ENCODE measurements around the gene SLC9A1. TPM values are rescaled to one million over a fixed set of nuclear protein-coding genes. Genes with fewer than 3 reads are reported as not detected.

The SLC9A1 gene
- total RNA-seq, 1 experiment from 2014 or later: 22.5 TPM

DNA sequence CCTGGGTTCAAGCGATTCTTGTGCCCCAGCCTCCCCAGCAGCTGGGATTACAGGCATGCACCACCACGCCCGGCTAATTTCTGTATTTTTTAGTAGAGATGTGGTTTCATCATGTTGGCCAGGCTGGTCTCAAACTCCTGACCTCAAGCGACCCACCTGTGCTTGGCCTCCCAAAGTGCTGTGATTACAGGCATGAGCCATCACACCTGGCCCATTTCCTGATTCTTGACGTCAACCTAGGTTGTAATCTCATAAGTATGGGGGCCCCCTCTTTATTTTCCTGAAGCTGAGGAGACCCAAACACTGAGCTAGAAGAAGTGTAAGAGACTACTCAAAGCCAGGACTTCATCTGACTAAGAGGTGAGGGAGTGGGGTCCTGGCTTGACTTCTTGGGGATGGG is 21.8 kb downstream of the SLC9A1 start:
- ATAC-seq: no peak
- no peaks in the 10 kb centered on the region for H3K27me3 Mint-ChIP-seq (ENCODE audit: low read depth)
- no peaks in the 10 kb centered on the region for H3K36me3 Mint-ChIP-seq
- H3K9me3 Mint-ChIP-seq: no peaks in the 10 kb centered on the region
- H3K27ac Mint-ChIP-seq: no peak overlapping the region
- H3K4me1 Mint-ChIP-seq: peaks cover 21% of the 10 kb centered on the region
- POLR2A ChIA-PET: interaction anchor here (1.2 kb wide), 1 partner anchor 32 kb away, joined by 3 read pairs; no protein-coding TSS in a partner anchor
- CTCF ChIA-PET: interaction anchor here (0.7 to 1.4 kb wide), 3 partner anchors 31 to 225 kb away, joined by 4 to 6 read pairs (median 4); no protein-coding TSS in a partner anchor
- no peak for DNase-seq (ENCODE audit: low spot score)
- H3K4me3 Mint-ChIP-seq: no peak overlapping the region
- TF ChIP-seq, protein P1, sequence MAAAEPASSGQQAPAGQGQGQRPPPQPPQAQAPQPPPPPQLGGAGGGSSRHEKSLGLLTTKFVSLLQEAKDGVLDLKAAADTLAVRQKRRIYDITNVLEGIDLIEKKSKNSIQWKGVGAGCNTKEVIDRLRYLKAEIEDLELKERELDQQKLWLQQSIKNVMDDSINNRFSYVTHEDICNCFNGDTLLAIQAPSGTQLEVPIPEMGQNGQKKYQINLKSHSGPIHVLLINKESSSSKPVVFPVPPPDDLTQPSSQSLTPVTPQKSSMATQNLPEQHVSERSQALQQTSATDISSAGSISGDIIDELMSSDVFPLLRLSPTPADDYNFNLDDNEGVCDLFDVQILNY (CRISPR knock-in tag; IDR thresholded peaks at IDR 0.05): no peak
- TF ChIP-seq, protein P2, sequence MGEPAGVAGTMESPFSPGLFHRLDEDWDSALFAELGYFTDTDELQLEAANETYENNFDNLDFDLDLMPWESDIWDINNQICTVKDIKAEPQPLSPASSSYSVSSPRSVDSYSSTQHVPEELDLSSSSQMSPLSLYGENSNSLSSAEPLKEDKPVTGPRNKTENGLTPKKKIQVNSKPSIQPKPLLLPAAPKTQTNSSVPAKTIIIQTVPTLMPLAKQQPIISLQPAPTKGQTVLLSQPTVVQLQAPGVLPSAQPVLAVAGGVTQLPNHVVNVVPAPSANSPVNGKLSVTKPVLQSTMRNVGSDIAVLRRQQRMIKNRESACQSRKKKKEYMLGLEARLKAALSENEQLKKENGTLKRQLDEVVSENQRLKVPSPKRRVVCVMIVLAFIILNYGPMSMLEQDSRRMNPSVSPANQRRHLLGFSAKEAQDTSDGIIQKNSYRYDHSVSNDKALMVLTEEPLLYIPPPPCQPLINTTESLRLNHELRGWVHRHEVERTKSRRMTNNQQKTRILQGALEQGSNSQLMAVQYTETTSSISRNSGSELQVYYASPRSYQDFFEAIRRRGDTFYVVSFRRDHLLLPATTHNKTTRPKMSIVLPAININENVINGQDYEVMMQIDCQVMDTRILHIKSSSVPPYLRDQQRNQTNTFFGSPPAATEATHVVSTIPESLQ (CRISPR knock-in tag; IDR thresholded peaks at IDR 0.05): no peak
- TF ChIP-seq, protein P3, sequence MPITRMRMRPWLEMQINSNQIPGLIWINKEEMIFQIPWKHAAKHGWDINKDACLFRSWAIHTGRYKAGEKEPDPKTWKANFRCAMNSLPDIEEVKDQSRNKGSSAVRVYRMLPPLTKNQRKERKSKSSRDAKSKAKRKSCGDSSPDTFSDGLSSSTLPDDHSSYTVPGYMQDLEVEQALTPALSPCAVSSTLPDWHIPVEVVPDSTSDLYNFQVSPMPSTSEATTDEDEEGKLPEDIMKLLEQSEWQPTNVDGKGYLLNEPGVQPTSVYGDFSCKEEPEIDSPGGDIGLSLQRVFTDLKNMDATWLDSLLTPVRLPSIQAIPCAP (CRISPR knock-in tag; IDR thresholded peaks at IDR 0.05): no peak
- TF ChIP-seq, protein P4, sequence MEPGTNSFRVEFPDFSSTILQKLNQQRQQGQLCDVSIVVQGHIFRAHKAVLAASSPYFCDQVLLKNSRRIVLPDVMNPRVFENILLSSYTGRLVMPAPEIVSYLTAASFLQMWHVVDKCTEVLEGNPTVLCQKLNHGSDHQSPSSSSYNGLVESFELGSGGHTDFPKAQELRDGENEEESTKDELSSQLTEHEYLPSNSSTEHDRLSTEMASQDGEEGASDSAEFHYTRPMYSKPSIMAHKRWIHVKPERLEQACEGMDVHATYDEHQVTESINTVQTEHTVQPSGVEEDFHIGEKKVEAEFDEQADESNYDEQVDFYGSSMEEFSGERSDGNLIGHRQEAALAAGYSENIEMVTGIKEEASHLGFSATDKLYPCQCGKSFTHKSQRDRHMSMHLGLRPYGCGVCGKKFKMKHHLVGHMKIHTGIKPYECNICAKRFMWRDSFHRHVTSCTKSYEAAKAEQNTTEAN (CRISPR knock-in tag; IDR thresholded peaks at IDR 0.05): no peak
- TF ChIP-seq GTF2I (CRISPR knock-in tag; conservative IDR thresholded peaks at IDR 0.05): no peak
- no peak for TF ChIP-seq NR1H2 (CRISPR knock-in tag; IDR thresholded peaks at IDR 0.05)
- TF ChIP-seq ZNF317 (CRISPR knock-in tag; IDR thresholded peaks at IDR 0.05; ENCODE audit: borderline replicate concordance, low read depth): no peak
- TF ChIP-seq, protein P5, sequence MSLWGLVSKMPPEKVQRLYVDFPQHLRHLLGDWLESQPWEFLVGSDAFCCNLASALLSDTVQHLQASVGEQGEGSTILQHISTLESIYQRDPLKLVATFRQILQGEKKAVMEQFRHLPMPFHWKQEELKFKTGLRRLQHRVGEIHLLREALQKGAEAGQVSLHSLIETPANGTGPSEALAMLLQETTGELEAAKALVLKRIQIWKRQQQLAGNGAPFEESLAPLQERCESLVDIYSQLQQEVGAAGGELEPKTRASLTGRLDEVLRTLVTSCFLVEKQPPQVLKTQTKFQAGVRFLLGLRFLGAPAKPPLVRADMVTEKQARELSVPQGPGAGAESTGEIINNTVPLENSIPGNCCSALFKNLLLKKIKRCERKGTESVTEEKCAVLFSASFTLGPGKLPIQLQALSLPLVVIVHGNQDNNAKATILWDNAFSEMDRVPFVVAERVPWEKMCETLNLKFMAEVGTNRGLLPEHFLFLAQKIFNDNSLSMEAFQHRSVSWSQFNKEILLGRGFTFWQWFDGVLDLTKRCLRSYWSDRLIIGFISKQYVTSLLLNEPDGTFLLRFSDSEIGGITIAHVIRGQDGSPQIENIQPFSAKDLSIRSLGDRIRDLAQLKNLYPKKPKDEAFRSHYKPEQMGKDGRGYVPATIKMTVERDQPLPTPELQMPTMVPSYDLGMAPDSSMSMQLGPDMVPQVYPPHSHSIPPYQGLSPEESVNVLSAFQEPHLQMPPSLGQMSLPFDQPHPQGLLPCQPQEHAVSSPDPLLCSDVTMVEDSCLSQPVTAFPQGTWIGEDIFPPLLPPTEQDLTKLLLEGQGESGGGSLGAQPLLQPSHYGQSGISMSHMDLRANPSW (CRISPR knock-in tag; conservative IDR thresholded peaks at IDR 0.05; ENCODE audit: low read depth): no peak
- TF ChIP-seq, protein P6, sequence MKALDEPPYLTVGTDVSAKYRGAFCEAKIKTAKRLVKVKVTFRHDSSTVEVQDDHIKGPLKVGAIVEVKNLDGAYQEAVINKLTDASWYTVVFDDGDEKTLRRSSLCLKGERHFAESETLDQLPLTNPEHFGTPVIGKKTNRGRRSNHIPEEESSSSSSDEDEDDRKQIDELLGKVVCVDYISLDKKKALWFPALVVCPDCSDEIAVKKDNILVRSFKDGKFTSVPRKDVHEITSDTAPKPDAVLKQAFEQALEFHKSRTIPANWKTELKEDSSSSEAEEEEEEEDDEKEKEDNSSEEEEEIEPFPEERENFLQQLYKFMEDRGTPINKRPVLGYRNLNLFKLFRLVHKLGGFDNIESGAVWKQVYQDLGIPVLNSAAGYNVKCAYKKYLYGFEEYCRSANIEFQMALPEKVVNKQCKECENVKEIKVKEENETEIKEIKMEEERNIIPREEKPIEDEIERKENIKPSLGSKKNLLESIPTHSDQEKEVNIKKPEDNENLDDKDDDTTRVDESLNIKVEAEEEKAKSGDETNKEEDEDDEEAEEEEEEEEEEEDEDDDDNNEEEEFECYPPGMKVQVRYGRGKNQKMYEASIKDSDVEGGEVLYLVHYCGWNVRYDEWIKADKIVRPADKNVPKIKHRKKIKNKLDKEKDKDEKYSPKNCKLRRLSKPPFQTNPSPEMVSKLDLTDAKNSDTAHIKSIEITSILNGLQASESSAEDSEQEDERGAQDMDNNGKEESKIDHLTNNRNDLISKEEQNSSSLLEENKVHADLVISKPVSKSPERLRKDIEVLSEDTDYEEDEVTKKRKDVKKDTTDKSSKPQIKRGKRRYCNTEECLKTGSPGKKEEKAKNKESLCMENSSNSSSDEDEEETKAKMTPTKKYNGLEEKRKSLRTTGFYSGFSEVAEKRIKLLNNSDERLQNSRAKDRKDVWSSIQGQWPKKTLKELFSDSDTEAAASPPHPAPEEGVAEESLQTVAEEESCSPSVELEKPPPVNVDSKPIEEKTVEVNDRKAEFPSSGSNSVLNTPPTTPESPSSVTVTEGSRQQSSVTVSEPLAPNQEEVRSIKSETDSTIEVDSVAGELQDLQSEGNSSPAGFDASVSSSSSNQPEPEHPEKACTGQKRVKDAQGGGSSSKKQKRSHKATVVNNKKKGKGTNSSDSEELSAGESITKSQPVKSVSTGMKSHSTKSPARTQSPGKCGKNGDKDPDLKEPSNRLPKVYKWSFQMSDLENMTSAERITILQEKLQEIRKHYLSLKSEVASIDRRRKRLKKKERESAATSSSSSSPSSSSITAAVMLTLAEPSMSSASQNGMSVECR (CRISPR knock-in tag; IDR thresholded peaks at IDR 0.05; ENCODE audit: borderline replicate concordance): no peak
- TF ChIP-seq, protein P7, sequence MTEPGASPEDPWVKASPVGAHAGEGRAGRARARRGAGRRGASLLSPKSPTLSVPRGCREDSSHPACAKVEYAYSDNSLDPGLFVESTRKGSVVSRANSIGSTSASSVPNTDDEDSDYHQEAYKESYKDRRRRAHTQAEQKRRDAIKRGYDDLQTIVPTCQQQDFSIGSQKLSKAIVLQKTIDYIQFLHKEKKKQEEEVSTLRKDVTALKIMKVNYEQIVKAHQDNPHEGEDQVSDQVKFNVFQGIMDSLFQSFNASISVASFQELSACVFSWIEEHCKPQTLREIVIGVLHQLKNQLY (CRISPR knock-in tag; IDR thresholded peaks at IDR 0.05): no peak
- TF ChIP-seq MXD4 (CRISPR knock-in tag; IDR thresholded peaks at IDR 0.05; ENCODE audit: borderline replicate concordance): no peak
- TF ChIP-seq, protein P8, sequence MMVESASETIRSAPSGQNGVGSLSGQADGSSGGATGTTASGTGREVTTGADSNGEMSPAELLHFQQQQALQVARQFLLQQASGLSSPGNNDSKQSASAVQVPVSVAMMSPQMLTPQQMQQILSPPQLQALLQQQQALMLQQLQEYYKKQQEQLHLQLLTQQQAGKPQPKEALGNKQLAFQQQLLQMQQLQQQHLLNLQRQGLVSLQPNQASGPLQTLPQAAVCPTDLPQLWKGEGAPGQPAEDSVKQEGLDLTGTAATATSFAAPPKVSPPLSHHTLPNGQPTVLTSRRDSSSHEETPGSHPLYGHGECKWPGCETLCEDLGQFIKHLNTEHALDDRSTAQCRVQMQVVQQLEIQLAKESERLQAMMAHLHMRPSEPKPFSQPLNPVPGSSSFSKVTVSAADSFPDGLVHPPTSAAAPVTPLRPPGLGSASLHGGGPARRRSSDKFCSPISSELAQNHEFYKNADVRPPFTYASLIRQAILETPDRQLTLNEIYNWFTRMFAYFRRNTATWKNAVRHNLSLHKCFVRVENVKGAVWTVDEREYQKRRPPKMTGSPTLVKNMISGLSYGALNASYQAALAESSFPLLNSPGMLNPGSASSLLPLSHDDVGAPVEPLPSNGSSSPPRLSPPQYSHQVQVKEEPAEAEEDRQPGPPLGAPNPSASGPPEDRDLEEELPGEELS (CRISPR knock-in tag; IDR thresholded peaks at IDR 0.05): no peak
- TF ChIP-seq, protein P9, sequence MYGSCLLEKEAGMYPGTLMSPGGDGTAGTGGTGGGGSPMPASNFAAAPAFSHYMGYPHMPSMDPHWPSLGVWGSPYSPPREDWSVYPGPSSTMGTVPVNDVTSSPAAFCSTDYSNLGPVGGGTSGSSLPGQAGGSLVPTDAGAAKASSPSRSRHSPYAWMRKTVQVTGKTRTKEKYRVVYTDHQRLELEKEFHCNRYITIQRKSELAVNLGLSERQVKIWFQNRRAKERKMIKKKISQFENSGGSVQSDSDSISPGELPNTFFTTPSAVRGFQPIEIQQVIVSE (CRISPR knock-in tag; IDR thresholded peaks at IDR 0.05; ENCODE audit: borderline replicate concordance): no peak
- TF ChIP-seq ATF1 (CRISPR knock-in tag; IDR thresholded peaks at IDR 0.05): no peak
- TF ChIP-seq, protein P10, sequence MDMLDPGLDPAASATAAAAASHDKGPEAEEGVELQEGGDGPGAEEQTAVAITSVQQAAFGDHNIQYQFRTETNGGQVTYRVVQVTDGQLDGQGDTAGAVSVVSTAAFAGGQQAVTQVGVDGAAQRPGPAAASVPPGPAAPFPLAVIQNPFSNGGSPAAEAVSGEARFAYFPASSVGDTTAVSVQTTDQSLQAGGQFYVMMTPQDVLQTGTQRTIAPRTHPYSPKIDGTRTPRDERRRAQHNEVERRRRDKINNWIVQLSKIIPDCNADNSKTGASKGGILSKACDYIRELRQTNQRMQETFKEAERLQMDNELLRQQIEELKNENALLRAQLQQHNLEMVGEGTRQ (CRISPR knock-in tag; IDR thresholded peaks at IDR 0.05): no peak
- no peak for TF ChIP-seq TP53 (CRISPR knock-in tag; IDR thresholded peaks at IDR 0.05)
- no peak for TF ChIP-seq FOXK1 (CRISPR knock-in tag; IDR thresholded peaks at IDR 0.05)
